HEK293 (cell line): ENCODE results near the gene EBNA1BP2.

Source experiments
- CTCF ChIA-PET: fragments of 350-600 bp; formaldehyde crosslinking; extraction: SDS; loops from one replicate; lab custom pipeline; 2021; ENCODE audit warnings: antibody characterized with exemption; lab: Yijun Ruan, JAX
- POLR2A ChIA-PET: fragments of 300-600 bp; formaldehyde crosslinking; extraction: SDS; loops from one replicate; lab custom pipeline; 2020; ENCODE audit warnings: antibody characterized with exemption, inconsistent platforms; lab: Yijun Ruan, JAX
- H3K27ac ChIP-seq: fragments of 200-500 bp; sonication (Bioruptor generic); 2 replicates; pipeline ENCODE4 v1.5.1; 2014; ENCODE audit warnings: low read depth, low read length, control low read depth, inconsistent platforms; ENCODE audit errors: extremely low read depth
- H3K36me3 ChIP-seq, 2 experiments: fragments of 200-500 bp in 1 of 2; sonication (Bioruptor generic) in 1 of 2; 1 replicate in 1 of 2; 2 replicates in 1 of 2; pipeline ENCODE4 v1.5.1; 2014 to 2017; ENCODE audit warnings: inconsistent platforms in 2 of 2, low read length in 2 of 2; ENCODE audit not compliant: control insufficient read depth in 2 of 2, insufficient read depth in 1 of 2
- H3K4me1 ChIP-seq: fragments of 200-500 bp; sonication (Bioruptor generic); 2 replicates; pipeline ENCODE4 v1.5.1; 2014; ENCODE audit warnings: mild to moderate bottlenecking, low read length, inconsistent platforms; ENCODE audit not compliant: control insufficient read depth, insufficient read depth
- H3K4me3 ChIP-seq: 2 replicates; pipeline ENCODE4 v1.5.1; 2011; ENCODE audit warnings: low read depth, mild to moderate bottlenecking, control low read depth, low read length, moderate library complexity
- H3K9me3 ChIP-seq: fragments of 200-500 bp; sonication (Bioruptor generic); 2 replicates; pipeline ENCODE4 v1.5.1; 2014; ENCODE audit warnings: low read depth, low read length, inconsistent platforms; ENCODE audit not compliant: control insufficient read depth, insufficient read depth
- AEBP2 ChIP-seq: fragments of 450-650 bp; formaldehyde crosslinking; IDR thresholded peaks from 2 replicates; pipeline ENCODE4 v1.5.1; 2016; ENCODE audit warnings: missing biosample characterization, missing genetic modification characterization, borderline replicate concordance
- BCL11A ChIP-seq: fragments of 450-650 bp; formaldehyde crosslinking; IDR thresholded peaks from 2 replicates; pipeline ENCODE4 v1.5.1; 2016; ENCODE audit warnings: low read depth, missing biosample characterization, missing genetic modification characterization
- BCL6B ChIP-seq: fragments of 450-650 bp; formaldehyde crosslinking; IDR thresholded peaks from 2 replicates; pipeline ENCODE4 v1.5.1; 2017; ENCODE audit warnings: missing biosample characterization, missing genetic modification characterization
- GLI4 ChIP-seq: fragments of 450-650 bp; formaldehyde crosslinking; IDR thresholded peaks from 2 replicates; pipeline ENCODE4 v1.5.1; 2016; ENCODE audit warnings: missing biosample characterization, missing genetic modification characterization
- KLF10 ChIP-seq: fragments of 450-650 bp; IDR thresholded peaks from 2 replicates; pipeline ENCODE4 v1.5.1; 2018; ENCODE audit warnings: missing biosample characterization, mild to moderate bottlenecking, missing genetic modification characterization
- SALL2 ChIP-seq: fragments of 450-650 bp; formaldehyde crosslinking; IDR thresholded peaks from 2 replicates; pipeline ENCODE4 v1.5.0; 2017; ENCODE audit warnings: missing biosample characterization, mild to moderate bottlenecking, missing genetic modification characterization, borderline replicate concordance
- SCRT2 ChIP-seq: fragments of 450-650 bp; formaldehyde crosslinking; IDR thresholded peaks from 2 replicates; pipeline ENCODE4 v1.5.1; 2016; ENCODE audit warnings: missing biosample characterization, missing genetic modification characterization
- SP3 ChIP-seq: fragments of 450-650 bp; formaldehyde crosslinking; IDR thresholded peaks from 2 replicates; pipeline ENCODE4 v1.5.1; 2016; ENCODE audit warnings: missing biosample characterization, missing genetic modification characterization
- SP7 ChIP-seq: fragments of 450-650 bp; formaldehyde crosslinking; IDR thresholded peaks from 2 replicates; pipeline ENCODE4 v1.5.1; 2016; ENCODE audit warnings: missing biosample characterization, missing genetic modification characterization
- YY1 ChIP-seq: fragments of 450-650 bp; formaldehyde crosslinking; IDR thresholded peaks from 2 replicates; pipeline ENCODE4 v1.5.1; 2018; ENCODE audit warnings: missing biosample characterization, missing genetic modification characterization
- ZBTB11 ChIP-seq: fragments of 450-650 bp; formaldehyde crosslinking; conservative IDR thresholded peaks from 2 replicates; pipeline ENCODE4 v1.5.1; 2016; ENCODE audit warnings: low read depth, missing biosample characterization, missing genetic modification characterization
- ZFHX2 ChIP-seq: fragments of 450-650 bp; formaldehyde crosslinking; conservative IDR thresholded peaks from 2 replicates; pipeline ENCODE4 v1.5.1; 2016; ENCODE audit warnings: missing biosample characterization, missing genetic modification characterization
- ZFP69B ChIP-seq: fragments of 450-650 bp; formaldehyde crosslinking; IDR thresholded peaks from 2 replicates; pipeline ENCODE4 v1.5.1; 2016; ENCODE audit warnings: missing biosample characterization, missing genetic modification characterization
- ZNF132 ChIP-seq: fragments of 450-650 bp; formaldehyde crosslinking; IDR thresholded peaks from 2 replicates; pipeline ENCODE4 v1.5.1; 2017; ENCODE audit warnings: missing biosample characterization, missing genetic modification characterization, borderline replicate concordance
- ZNF18 ChIP-seq: fragments of 450-650 bp; formaldehyde crosslinking; IDR thresholded peaks from 2 replicates; pipeline ENCODE4 v1.5.1; 2016; ENCODE audit warnings: missing biosample characterization, missing genetic modification characterization
- ZNF223 ChIP-seq: fragments of 450-650 bp; formaldehyde crosslinking; IDR thresholded peaks from 2 replicates; pipeline ENCODE4 v1.5.1; 2016; ENCODE audit warnings: missing biosample characterization, missing genetic modification characterization
- ZNF274 ChIP-seq, 2 experiments: fragments of 200-500 bp in 1 of 2; fragments of 450-650 bp in 1 of 2; sonication (Bioruptor generic) in 1 of 2; formaldehyde crosslinking in 1 of 2; IDR thresholded peaks; 2 replicates each; pipeline versions ENCODE4 v1.5.1 to v1.6.1; 2014 to 2016; ENCODE audit warnings: borderline replicate concordance in 1 of 2, inconsistent platforms in 1 of 2, low read length in 1 of 2, missing biosample characterization in 1 of 2, missing genetic modification characterization in 1 of 2
- ZNF423 ChIP-seq: fragments of 450-650 bp; formaldehyde crosslinking; IDR thresholded peaks from 2 replicates; pipeline ENCODE4 v1.5.1; 2016; ENCODE audit warnings: missing biosample characterization, missing genetic modification characterization
- ZNF561 ChIP-seq: fragments of 450-650 bp; IDR thresholded peaks from 2 replicates; pipeline ENCODE4 v1.5.1; 2018; ENCODE audit warnings: missing biosample characterization, missing genetic modification characterization, borderline replicate concordance
- ZNF624 ChIP-seq: fragments of 450-650 bp; formaldehyde crosslinking; IDR thresholded peaks from 2 replicates; pipeline ENCODE4 v1.5.1; 2017; ENCODE audit warnings: missing biosample characterization, missing genetic modification characterization
- ZNF777 ChIP-seq: fragments of 450-650 bp; formaldehyde crosslinking; IDR thresholded peaks from 2 replicates; pipeline ENCODE4 v1.5.1; 2017; ENCODE audit warnings: missing biosample characterization, missing genetic modification characterization, borderline replicate concordance
- ZNF785 ChIP-seq: fragments of 450-650 bp; formaldehyde crosslinking; IDR thresholded peaks from 2 replicates; pipeline ENCODE4 v1.5.1; 2016; ENCODE audit warnings: missing biosample characterization, missing genetic modification characterization
- ZSCAN30 ChIP-seq: fragments of 450-650 bp; IDR thresholded peaks from 2 replicates; pipeline ENCODE4 v1.5.1; 2018; ENCODE audit warnings: missing biosample characterization, mild to moderate bottlenecking, missing genetic modification characterization, moderate library complexity
- TF ChIP-seq, protein P1 (sequence below): fragments of 450-650 bp; formaldehyde crosslinking; IDR thresholded peaks from 2 replicates; pipeline ENCODE4 v1.5.1; 2017; ENCODE audit warnings: missing biosample characterization, missing genetic modification characterization
- TF ChIP-seq, protein P2 (sequence below): fragments of 450-650 bp; formaldehyde crosslinking; IDR thresholded peaks from 2 replicates; pipeline ENCODE4; 2016; ENCODE audit warnings: missing biosample characterization, missing genetic modification characterization

EBNA1BP2 gene

DNA sequence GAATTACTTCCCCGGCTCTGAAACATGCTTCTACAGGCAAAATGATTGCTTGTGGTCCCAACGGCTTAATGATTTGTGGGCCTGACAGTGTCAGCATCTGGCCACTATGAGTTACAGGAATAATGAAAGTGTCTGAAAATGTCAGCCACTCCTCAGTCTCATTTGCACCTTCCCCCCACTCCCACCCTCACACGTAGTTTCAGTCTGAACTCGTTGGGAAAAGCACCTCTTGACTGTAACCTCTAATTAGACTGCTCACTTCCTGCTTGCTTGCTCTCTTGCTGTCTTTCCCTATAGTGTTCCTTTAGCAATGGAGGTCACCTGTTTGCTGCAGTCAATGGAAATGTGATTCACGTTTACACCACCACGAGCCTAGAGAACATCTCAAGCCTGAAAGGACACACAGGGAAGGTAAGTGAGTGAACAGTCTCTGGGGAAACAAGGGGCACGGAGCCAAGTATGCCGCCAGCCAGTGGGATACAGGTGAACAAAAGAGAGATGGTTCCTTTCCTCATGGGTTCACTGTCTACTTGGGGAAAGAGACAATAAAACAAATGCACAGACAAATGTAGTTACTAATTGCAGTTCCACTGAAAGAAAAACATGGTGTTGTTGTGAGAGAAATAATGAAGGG is 27.1 kb upstream of the EBNA1BP2 start (continued):
- TF ChIP-seq SCRT2 (tag by site-specific recombination) (0 out of 2 replicates have a peak, but pooled peaks have one; percentile 26), ZFHX2 (tag by site-specific recombination) (no peak), SALL2 (tag by site-specific recombination) (no peak), ZNF223 (tag by site-specific recombination) (no peak), ZNF132 (tag by site-specific recombination) (no peak), YY1 (tag by site-specific recombination) (no peak), SP7 (peak; percentile 92), ZNF423 (tag by site-specific recombination) (no peak), KLF10 (tag by site-specific recombination) (no peak), ZNF785 (no peak), ZNF274 (IDR thresholded peaks at IDR 0.05; ENCODE audit: low read length) (no peak), ZNF274 (tag by site-specific recombination; IDR thresholded peaks at IDR 0.05; ENCODE audit: borderline replicate concordance) (no peak), ZNF18 (tag by site-specific recombination) (no peak)
- TF ChIP-seq, protein P1, sequence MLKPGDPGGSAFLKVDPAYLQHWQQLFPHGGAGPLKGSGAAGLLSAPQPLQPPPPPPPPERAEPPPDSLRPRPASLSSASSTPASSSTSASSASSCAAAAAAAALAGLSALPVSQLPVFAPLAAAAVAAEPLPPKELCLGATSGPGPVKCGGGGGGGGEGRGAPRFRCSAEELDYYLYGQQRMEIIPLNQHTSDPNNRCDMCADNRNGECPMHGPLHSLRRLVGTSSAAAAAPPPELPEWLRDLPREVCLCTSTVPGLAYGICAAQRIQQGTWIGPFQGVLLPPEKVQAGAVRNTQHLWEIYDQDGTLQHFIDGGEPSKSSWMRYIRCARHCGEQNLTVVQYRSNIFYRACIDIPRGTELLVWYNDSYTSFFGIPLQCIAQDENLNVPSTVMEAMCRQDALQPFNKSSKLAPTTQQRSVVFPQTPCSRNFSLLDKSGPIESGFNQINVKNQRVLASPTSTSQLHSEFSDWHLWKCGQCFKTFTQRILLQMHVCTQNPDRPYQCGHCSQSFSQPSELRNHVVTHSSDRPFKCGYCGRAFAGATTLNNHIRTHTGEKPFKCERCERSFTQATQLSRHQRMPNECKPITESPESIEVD (tag by site-specific recombination), result no peak
- TF ChIP-seq, protein P2, sequence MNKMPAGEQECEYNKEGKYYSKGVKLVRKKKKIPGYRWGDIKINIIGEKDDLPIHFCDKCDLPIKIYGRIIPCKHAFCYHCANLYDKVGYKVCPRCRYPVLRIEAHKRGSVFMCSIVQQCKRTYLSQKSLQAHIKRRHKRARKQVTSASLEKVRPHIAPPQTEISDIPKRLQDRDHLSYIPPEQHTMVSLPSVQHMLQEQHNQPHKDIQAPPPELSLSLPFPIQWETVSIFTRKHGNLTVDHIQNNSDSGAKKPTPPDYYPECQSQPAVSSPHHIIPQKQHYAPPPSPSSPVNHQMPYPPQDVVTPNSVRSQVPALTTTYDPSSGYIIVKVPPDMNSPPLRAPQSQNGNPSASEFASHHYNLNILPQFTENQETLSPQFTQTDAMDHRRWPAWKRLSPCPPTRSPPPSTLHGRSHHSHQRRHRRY (tag by site-specific recombination), result no peak
- TF ChIP-seq, all 188 proteins: peak for 3

DNA sequence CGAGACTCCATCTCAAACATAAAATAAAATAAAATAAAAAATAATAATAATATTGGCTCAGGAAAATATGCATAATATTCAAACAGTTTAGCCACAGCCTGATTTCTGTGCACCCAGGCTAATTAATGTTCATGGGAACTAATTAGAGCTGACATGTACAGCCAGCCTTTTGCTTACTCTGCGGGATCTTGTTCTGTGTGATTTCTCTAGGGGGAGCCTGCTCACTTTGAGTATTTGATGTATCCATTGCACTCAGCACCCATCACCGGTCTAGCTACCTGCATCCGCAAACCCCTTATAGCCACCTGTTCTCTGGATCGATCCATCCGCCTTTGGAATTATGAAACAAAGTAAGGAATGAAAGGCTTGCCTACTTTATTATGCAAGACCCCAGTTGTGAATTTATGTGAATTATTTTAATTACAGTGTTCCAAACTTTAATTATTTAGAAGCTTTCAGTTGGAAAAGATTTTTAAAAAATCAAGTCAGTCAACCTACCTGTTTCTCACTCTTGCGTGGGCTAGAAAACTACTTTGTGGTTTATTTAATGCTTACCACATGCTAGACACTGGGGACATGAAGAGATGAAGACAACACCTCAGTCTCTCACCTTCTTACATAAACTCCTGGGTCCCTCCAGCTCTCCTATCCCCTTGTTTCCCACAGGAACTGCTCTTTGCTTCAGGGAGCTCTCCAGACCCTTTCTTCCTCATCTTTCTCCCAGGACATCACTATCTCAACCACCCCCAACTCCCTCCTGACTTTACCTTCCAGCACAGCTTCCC is 25.4 kb upstream of the EBNA1BP2 start:
- Histone ChIP-seq H3K27ac (no peak overlapping the region), H3K4me3 (no peak overlapping the region), H3K9me3 (no peaks in the 10 kb centered on the region), H3K36me3 (no peaks in the 10 kb centered on the region), H3K4me1 (no peaks in the 10 kb centered on the region)
- ChIA-PET POLR2A (no interaction called here), CTCF (interaction anchor here (0.7 to 1.3 kb wide), 2 partner anchors 29 to 183 kb away, joined by 3 to 5 read pairs; no protein-coding TSS in a partner anchor)
- TF ChIP-seq ZSCAN30 (tag by site-specific recombination) (no peak), ZNF624 (no peak), ZFP69B (tag by site-specific recombination) (no peak), ZNF561 (tag by site-specific recombination) (no peak), ZNF777 (tag by site-specific recombination) (no peak), GLI4 (tag by site-specific recombination) (no peak), BCL6B (tag by site-specific recombination) (no peak), AEBP2 (tag by site-specific recombination) (no peak), ZBTB11 (tag by site-specific recombination) (no peak), BCL11A (tag by site-specific recombination) (no peak), SP3 (tag by site-specific recombination) (no peak)
